Endometrial microvascular endothelial cells (primary cell): ENCODE data around the gene B4GALT4. TPM values are rescaled to one million over a fixed set of nuclear protein-coding genes. Genes with fewer than 3 reads are reported as not detected.
"Not testable (repeated sequence)": the region's sequence is repeated elsewhere in the genome, so short reads cannot be mapped to it uniquely, and the experiment has no call there.

Source experiments
- in situ Hi-C: cut with HindIII; loops from 2 replicates; pipeline ENCODE4 v1.10.0; 2017; ENCODE audit warnings: low sequenced_read_pairs, low pct_unique_long_range_greater_than_20kb; ENCODE audit errors: inconsistent ontology term
- total RNA-seq: library from RNA; depleted of rRNA; stranded (reverse); fragments of >200 nt; gene quantifications from one replicate; pipeline ENCODE4 v1.2.3, GENCODE V29; 2015; ENCODE audit errors: inconsistent ontology term

The B4GALT4 gene
- total RNA-seq, 1 donor from 2014 or later, result 8.5 TPM

GRCh38 chr3:119164745-119165144 lies 75.9 kb downstream of the B4GALT4 start:
- in situ Hi-C loops, result not testable (repeated sequence)

Other genes starting within 250 kb of the B4GALT4 start
- not detected for gene IGSF11, start 206.0 kb downstream of the B4GALT4 start, total RNA-seq
- gene TEX55, start 94.7 kb downstream of the B4GALT4 start, total RNA-seq, result not detected
- gene UPK1B, start 67.3 kb downstream of the B4GALT4 start, total RNA-seq, result not detected
- 39.4 TPM for gene ARHGAP31, start 53.5 kb upstream of the B4GALT4 start, total RNA-seq
- 36.5 TPM for gene TMEM39A, start 222.7 kb upstream of the B4GALT4 start, total RNA-seq
- 23.9 TPM for gene POGLUT1, start 228.1 kb upstream of the B4GALT4 start, total RNA-seq